ENCODE results near the gene PSD2. TPM values are rescaled to one million over a fixed set of nuclear protein-coding genes. Genes with fewer than 3 reads are reported as not detected.

PSD2 gene
- total and polyA plus RNA-seq, 10 of the 15 experiments (the other 5 are each of a cell fraction or from before 2014, with no cell fraction given), result 0.02 to 0.14 (median 0.03) TPM; not detected in 5

GRCh38 chr5:139775872-139776271 lies 19.7 kb upstream of the PSD2 start:
- ChIA-PET POLR2A (interaction anchor here (1.0 kb wide), 1 partner anchor 28 kb away, joined by 5 read pairs; no protein-coding TSS in a partner anchor), RAD21 (ENCODE audit: unreplicated experiment) (interaction anchor here (0.7 to 3.1 kb wide), 8 partner anchors 10 to 193 kb away, joined by 3 to 22 read pairs (median 5); no protein-coding TSS in a partner anchor), CTCF (interaction anchor here (0.6 to 6.9 kb wide), 50 partner anchors 8 to 394 kb away, joined by 3 to 77 read pairs (median 4); no protein-coding TSS in a partner anchor), SMC1A (ENCODE audit: uncharacterized antibody, unreplicated experiment) (interaction anchor here (1.0 to 6.0 kb wide), 9 partner anchors 10 to 193 kb away, joined by 3 to 35 read pairs (median 4); no protein-coding TSS in a partner anchor)
- no TSS peak for BruUV-seq (replicated peaks)
- intact Hi-C loops (cut with micrococcal nuclease; ENCODE audit: unreplicated experiment), result no loop called here
- no peaks in the 10 kb centered on the region for H3K9me3 ChIP-seq (replicated peaks; ENCODE audit: control insufficient read depth, insufficient read depth, low read length)
- H3K79me2 ChIP-seq (ENCODE audit: control insufficient read depth, insufficient read depth, low read length), result no peaks in the 10 kb centered on the region
- H3K4me3 ChIP-seq, result no peak overlapping the region
- H3K27ac ChIP-seq (ENCODE audit: control insufficient read depth, insufficient read depth), result no peak overlapping the region
- H4K20me1 ChIP-seq (ENCODE audit: control insufficient read depth, insufficient read depth), result no peaks in the 10 kb centered on the region
- peaks cover 7% of the 10 kb centered on the region; the same call in 1 of the 2 replicates for H3K4me1 ChIP-seq (ENCODE audit: control insufficient read depth, insufficient read depth, low read length)
- no peak for ATAC-seq
- in situ Hi-C loops (cut with MboI), result no loop called here
- DNase-seq (ENCODE audit: low read depth, low spot score), result no peak
- H3K9ac ChIP-seq (ENCODE audit: control insufficient read depth, insufficient read depth, low read length), result no peak overlapping the region
- H3K36me3 ChIP-seq (ENCODE audit: control insufficient read depth in 2 of 2, insufficient read depth in 2 of 2, low read length in 1 of 2), result no peaks in the 10 kb centered on the region
- WGBS (ENCODE audit: insufficient coverage, insufficient replicate concordance, low lambda C conversion rate, missing lambda C conversion rate), result 44% methylated on average over 7 of the region's 7 CpGs
- no peak for FAIRE-seq
- TF ChIP-seq SKIL (IDR thresholded peaks at IDR 0.05; ENCODE audit: low read depth, poor library complexity, severe bottlenecking), result no peak
- no peak for TF ChIP-seq BCL3 (IDR thresholded peaks at IDR 0.05; ENCODE audit: borderline replicate concordance, insufficient read depth, low read depth, low read length, poor library complexity, severe bottlenecking)
- TF ChIP-seq MTA2 (IDR thresholded peaks at IDR 0.05; ENCODE audit: low read depth), result no peak
- TF ChIP-seq PAX8 (IDR thresholded peaks at IDR 0.05), result no peak
- TF ChIP-seq NFYA (IDR thresholded peaks at IDR 0.05; ENCODE audit: borderline replicate concordance, low read depth, low read length), result no peak
- no peak for TF ChIP-seq ESRRA (IDR thresholded peaks at IDR 0.05; ENCODE audit: low read length)
- no peak for TF ChIP-seq ZSCAN29 (IDR thresholded peaks at IDR 0.05)
- TF ChIP-seq CREB1 (IDR thresholded peaks at IDR 0.05; ENCODE audit: low read depth), result no peak
- no peak overlapping the region for H3K4me2 ChIP-seq (ENCODE audit: control insufficient read depth, insufficient read depth)
- peaks cover 0 to 3% of the 10 kb centered on the region in 2 experiments; a peak in 1 of 4 replicates for H3K27me3 ChIP-seq (replicated peaks in 1 of 2; ENCODE audit: control insufficient read depth in 2 of 2, insufficient read depth in 2 of 2, low read length in 1 of 2)
- H2AFZ ChIP-seq (ENCODE audit: control insufficient read depth, low read depth, low read length), result no peak overlapping the region

Data from GM12878 (cell line).